ENCODE measurements around the gene CNTNAP4.

Gene CNTNAP4
- long read RNA-seq, donor 1 = 0 reads
- long read RNA-seq, donor 2 = 0 reads
- long read RNA-seq, donor 3 = 0 reads
- long read RNA-seq, donor 4, partial matches to known transcripts = 0 of 1 reads
- long read RNA-seq, donor 4, other reads (novel, unspliced or antisense) = 0 of 1 reads
- long read RNA-seq, donor 5 = 0 reads
- long read RNA-seq, donor 6 = 0 reads
- long read RNA-seq, donor 7 = 0 reads
- long read RNA-seq, donor 8 = 0 reads

DNA sequence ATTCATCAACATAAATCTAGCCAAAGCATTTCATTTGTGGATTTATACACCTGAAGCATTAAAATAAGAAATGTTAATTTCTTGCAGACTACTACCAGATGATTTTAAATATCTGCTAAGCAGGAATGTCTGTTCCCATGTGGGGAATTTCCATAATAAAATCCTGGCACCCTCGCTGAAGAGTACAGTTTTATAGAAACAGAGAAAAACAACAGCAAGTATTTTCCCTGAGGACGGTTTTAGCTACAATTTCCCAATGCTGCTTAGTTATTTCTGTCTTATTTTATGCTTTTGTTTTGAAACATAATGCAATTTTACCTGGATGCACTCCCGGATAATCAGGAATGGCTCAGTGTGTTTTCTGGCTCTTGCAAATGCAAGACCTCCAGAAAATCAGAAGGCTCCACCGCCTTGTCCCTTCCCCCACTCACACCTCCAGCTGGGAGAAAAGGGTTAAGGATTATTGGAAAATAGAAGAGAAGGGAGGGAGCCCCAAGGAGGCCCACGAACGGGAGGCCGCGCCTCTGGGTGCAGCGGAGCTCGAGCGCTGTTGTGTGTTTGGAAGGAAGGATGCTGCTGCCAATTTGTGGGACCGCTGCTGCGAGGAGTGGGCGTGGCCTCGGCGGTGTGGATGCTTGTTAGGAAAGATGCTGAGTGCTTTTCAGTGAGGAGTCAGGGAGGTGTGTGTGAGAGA is at the start of gene CNTNAP4:
Gene CNTNAP4 (plus strand): TSS at position 657 of the 694 bp plus-strand sequence. CDS start 262 bp downstream, outside the sequence.
- peak; percentile 11 for DNase-seq

DNA sequence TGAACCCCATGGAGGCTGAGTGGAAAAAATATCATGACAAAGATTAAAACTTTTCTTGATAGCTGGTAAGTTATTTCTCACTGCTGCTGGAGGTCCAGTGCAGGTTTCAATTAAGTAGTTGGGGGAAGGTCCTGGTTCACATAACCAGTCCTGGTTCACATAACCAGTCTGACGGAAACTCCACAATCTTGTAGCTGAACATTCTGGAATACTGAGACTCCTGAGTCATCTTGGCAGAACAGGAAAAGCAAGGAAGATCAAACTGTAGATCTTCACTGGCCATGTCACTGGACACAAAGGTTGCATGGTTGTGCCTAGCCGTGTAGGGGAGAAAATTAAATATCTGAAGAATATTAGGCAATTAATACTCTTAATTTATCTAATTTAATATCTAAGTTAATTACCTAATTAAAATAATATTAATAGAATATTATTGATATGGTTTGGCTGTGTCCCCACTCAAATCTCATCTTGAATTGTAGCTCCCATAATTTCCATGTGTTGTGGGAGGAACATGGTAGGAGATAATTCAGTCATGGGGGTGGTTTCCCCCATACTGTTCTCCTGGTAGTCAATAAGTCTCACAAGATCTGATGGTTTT is 48.6 kb upstream of the CNTNAP4 start:
- DNase-seq = no peak

DNA sequence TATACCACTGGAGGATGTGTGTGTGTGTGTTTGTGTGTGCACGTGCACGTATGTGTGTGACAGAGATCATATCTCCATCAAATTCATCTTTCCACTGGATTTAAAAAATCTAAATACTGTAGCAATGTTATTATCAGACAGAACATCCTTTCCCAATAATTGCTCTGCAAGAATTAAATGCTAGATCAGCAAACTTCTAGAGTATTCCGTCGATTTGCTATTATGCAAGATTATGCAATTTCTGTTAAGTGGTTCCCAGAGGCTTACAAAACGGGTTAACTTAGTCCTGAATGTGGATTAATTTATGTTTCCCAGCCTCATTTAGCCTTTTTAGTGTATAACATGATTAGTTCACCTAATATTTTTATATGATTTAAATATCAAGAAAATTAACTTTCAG is 44.5 kb upstream of the CNTNAP4 start:
- no peak for DNase-seq

DNA sequence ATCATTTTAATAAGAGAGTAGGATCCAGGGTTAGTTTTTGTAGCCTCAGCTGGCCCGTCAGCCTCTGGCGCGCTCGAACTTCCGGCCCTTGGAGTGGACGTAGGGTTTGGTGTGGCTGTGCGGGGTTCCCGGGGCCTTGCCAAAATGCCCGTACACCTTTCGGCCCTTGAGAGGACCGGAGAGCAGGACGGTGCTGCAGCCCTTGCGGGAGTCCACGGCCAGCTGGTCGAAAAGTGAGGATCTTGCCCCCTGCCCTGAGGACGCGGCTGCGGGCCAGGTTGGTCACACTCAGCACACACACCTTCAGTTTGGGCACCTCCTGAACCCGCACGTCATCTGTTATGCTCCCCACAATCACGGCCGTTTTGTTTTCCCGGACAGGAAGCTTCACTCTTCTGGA is 42.2 kb upstream of the CNTNAP4 start:
- DNase-seq = no peak

DNA sequence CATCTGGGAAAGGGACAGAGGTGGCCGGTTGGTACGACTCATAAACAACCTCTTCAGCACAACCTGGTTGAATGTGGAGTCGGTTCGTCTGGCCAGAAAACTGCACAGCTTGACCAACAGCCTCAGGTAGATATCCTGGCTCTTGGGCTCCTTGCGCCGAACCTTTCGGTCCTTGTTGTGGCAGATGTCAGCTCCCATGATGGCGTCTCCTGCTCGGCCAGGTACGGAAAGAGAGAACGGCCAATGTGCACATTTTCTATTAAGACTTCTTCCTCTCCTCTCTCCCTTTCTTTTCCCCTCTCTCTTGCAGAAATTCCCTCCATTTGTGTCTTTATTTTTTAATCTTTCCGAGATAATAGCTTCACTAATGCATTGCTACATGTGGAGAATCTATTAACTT is 41.8 kb upstream of the CNTNAP4 start:
- DNase-seq = no peak

DNA sequence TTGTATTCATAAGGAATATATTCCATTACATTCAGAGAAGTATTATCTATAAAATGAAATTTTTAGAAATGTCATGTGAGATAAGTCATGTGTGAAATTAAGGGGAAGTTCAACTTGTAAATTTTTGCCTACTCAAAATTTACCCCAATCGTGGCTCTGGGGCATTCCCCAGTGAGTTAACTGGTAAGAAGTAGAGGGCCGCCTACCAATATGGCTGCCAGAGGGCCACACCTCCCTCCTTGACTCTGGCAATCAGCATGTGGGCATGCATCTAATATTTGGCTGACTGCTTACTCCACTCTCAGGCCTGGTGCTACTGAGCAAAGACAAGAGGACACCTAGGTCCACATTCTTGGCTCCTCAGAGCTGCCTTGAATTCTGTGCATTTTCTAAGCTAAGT is 39.7 kb upstream of the CNTNAP4 start:
- no peak for DNase-seq

DNA sequence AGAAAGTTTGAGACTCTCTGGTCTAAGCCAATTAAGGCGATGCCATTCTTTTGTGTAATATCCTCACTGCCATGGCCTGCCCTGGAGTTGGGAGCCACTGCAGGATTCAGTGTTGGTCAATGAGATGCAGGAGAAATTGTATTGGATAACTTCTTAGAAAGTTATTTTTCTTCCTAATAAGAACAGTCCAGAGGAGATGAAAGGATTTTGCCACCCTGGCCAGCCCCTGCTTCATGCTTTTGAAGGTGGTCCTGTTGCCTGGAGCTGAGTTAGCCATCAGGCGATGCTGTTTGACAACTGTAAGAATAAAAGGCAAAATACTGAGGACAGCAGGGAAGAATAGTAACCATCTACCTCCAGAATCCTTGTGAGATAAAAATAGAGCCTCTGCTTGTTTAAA is 35.4 kb upstream of the CNTNAP4 start:
- DNase-seq = no peak

DNA sequence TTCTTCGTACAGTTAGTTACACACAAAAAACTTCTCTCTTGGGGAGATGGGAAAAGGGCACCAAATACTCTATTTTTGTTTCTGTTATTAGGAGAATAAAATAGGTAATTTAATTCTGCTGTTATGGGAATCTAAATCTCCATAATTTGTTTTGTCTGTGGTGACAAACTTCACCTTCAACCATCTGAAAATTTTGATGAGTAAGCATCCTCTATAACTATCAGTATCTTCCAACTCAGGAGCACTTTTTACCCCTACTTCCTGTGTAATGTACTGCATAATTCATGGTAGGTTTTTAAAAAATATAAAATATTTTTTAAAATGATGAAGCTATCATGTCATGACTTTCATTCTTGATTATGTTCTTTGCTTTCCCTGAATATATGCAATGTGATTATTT is 33.6 kb upstream of the CNTNAP4 start:
- no peak for DNase-seq

DNA sequence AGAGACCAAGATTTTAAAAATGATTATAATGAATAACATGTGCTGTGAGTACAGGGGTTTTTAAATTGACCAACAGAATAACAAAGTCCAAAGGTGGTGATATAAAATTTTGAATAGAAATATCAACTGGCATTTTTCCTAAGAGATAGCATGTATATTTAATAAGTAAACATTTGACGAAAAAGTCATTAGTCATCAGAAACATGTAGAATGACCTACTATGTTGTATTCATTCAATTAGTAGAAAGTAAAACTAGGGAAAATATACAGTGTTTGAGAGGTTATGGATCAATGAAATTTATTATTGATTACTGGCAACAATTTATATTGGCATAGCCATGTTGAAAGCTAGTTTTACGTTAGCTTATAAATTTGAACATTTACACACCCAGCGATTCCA is 30.6 kb upstream of the CNTNAP4 start:
- no peak for DNase-seq

DNA sequence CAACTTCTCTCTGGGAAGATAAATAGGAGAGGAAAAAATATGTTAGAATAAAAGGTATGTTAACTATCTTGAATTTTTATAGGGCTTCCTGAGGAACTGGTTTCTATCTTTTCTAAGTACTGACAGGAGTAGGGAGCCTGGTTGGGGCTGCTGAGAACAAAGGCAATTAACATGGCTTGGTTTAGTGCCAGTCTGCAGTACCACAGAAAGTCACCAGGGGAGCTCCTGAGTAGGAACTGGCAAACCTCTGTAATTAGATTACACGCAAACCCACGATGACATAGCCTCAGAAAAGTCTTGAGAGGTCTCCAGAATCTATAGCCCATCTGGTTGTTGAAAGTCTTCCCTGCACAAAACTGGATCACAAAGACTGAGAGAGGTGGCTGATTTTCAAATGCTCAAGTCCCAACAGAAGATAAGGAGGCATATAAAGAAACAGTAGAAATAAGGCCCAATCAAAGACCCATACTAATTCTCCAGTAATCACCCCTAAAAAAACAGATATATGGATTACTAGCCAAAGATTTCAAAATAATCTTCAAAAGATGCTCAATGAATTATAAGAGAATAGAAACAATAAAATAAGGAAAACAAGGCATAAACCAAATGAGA is 11.7 kb upstream of the CNTNAP4 start:
- no peak for DNase-seq

DNA sequence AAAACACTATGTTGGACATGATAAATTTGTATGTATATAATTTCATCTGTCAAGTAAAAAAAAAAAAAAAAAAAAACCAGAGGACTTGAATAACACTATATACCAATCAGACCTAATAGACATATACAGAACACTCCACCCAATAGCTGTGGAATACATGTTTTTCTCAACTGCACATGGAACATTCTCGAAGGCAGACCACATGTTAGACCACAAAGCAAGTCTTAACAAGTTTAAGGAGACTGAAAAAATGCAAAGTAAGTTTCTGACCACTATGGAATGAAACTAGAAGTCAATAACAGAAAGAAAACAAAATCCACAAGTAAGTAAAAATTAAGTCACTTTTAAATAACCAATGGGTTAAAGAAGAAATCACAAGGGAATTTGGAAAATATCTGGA is 8.4 kb upstream of the CNTNAP4 start:
- DNase-seq = no peak

DNA sequence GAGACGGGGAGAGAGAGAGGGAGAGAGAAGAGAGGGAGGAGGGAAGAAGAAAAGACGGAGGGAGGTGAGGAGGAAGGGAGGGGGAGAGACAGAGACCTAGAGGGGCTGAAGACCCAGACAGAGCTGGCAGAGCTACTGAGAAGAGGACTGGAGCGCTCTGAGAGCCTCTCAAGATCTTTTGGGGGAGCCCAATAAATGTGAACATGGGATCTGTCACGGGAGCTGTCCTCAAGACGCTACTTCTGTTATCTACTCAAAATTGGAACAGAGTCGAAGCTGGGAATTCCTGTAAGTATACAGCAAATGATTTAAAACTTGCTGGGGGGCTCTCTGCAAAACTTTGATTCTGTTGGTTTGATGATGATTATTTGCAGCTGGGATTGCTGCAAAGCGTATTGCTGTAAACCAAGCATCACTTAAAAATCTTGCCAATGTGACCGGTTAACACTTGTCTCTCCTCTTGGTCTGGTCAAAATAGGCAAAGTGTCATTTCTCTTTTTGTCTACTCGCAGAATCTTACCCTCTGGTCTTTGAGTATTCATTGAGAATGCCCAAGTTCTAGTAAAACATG is 344 bp downstream of the CNTNAP4 start:
- no peak for DNase-seq

DNA sequence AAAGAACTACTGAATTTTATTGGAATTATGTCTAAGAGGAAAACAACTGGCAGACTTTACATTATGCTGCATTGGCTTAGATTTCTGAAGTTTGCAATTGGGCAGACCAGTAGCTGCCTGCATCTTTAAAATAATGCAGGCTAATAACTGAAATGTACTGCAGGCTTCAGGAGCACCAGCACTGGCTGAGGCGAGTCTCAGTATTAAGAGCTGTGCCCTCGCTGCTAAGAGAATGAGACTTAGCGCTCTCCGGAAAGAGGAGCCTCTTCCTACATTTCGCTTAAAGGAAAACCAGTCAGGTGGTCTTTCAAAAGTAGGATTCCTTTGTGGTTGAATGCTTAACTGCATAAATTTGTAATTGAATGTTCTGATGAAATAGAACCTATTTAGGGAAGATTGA is 885 bp downstream of the CNTNAP4 start:
- no peak for DNase-seq

DNA sequence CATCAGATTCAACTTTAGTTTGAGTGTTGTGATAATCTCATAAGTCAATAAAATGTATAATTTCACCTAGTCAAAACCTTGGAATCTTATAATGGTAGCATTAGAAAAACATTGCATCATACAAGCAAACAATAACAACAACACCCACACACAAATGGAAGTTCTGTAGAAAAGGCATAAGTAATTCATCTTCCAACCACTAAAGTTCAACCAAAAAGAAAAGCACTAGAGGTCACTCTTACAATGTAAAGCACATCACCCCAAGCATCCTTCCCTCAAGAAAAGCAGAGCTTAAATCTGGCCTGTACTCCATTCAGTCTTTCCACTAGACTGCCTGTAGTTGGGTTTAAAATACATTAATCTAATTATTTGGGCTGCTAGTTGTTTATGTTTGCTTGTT is 1.8 kb downstream of the CNTNAP4 start:
- no peak for DNase-seq

DNA sequence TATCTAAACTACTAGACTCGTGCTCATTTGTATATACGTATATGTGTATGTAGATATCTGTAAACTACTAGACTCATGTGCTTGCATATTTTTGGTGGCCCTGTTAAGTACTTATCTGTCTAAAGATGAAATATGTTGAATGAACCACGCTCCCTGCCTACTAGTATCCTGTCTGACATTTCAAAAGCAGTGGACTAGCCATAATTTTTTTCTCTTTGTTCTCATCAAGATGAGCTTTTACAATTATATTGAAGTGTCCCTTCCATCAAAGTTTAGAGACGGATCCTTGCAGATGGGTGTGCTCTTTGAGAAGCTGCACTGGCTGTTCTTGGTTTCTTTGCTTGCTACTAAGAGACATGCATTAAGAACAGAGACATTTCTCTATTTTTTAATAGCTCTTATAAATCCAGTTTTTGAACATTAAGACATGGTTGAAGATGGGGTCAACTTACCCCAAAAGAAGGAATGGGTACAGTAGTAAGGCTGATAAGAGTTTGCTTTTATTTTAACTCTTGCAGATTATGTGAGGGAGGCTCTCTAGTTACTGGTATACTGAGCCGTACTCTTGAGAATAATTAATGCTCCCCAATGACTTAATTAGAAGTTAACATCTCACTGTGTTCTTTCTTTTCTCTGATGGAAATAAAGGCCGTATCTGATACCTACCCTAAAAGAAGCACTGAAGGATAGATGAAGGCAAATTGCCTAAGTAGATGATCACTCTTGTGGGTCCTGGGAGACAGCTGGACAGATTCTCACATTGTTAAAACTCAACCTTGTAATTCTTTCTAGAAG is 3.4 kb downstream of the CNTNAP4 start:
- DNase-seq = no peak

DNA sequence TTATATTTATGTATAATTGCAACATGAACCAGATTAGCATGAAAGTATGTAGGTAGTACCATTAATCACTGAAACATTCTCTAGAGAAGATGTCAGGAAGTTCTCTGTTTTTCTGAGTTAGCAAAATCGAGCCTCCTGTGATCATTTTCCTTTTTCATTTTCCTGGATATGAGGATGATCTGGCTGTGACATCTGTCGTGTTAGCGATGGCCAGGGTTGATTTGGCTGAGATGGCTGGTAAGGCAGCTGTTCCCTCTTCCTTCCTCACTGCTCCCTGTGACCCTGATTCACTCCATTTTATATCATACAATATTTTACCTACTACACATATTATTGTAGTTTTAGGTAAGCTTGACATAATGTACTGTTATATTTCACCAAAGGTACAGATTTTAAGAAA is 10.3 kb downstream of the CNTNAP4 start:
- DNase-seq = no peak

DNA sequence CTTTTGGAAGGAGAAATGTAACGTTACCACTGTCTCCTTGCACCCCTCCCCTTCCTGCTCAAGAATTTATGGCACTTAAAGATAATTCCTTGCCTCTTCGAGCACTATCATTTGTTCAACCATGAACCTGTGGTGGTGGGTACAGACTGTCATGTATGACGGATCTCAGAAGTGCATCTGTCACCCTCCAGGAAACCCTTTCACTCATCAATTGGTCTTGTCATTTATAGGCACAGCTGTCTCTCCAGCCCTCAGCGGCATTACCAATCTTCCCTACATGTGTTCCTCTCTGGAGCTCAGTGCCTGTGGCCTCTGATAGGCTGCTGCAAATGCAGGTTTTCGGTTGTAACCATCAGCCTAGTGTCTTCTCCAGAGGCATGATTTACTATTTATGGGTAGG is 15.0 kb downstream of the CNTNAP4 start:
- no peak for DNase-seq

DNA sequence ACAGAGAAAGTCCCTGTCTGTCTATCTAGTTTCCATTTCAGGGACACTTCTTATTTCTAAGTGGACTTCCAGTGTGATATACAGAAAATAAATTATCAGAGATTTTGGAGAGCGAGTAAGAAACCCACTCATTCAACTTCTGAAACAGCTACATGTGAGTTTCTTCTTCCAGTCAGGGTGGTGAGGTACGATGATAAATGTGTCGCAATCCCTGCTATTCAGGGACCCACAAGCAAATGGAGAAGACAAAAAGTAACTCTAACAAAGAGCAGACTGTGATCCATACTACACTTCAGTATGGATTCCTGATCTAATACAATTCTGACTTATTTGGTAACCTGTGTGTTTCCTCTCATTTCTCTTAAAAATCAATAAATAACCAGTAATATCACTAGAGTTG is 16.8 kb downstream of the CNTNAP4 start:
- DNase-seq = no peak

DNA sequence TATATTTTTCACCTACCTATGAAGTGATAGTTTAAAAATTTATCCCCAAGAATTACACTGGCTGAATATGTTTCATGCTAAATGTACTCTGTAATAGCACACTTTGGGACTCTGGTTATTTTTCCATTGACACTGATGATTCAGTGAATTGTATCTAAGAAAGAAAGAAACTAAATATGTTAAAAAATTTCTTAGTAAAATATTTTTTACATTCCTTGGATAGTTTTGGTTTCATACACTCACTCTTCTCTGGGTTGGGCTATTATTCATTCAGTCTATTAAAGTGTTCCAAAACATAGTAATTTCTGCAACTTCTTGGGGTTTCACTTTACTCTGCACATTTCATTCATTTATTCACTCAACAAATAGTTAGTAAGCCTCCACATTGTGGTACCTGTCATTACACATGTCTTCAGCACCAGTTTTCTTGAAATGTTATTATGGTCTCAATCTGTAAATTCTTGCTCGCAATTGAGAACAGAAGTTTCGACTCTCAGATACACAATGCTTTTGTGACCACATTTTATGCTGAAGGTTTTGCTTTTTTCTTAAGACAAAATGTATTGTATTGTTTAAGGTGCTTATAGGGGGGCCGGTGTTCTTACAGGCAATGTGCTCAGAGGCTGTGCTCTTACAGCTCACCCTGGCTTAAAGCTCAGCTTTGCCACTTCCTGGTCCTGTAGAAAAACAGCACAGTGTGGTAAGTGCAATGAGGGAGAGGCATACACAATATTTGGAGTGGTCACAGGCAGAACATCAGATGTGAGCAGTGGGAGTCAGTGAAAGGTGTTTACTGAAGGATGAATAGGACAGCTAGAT is 17.4 kb downstream of the CNTNAP4 start:
- DNase-seq = no peak

DNA sequence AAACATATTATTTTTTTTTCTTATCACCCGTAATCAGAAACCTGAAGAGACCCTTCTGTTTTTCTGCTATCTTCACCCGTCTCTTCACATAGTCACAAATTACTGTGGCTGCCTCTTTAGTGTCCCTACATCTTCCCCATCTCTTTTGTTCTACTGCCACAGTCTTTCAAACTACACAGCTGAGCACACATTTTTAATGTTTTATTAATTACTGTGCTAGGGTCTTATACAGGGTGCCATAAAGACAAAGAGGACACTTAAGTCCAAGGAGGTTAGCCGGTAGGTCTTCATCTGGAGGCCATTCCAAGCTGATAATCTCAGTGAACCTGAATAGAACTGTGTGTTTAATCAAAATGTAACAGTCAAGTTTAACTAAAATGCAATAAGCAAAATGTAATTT is 20.7 kb downstream of the CNTNAP4 start:
- no peak for DNase-seq

DNA sequence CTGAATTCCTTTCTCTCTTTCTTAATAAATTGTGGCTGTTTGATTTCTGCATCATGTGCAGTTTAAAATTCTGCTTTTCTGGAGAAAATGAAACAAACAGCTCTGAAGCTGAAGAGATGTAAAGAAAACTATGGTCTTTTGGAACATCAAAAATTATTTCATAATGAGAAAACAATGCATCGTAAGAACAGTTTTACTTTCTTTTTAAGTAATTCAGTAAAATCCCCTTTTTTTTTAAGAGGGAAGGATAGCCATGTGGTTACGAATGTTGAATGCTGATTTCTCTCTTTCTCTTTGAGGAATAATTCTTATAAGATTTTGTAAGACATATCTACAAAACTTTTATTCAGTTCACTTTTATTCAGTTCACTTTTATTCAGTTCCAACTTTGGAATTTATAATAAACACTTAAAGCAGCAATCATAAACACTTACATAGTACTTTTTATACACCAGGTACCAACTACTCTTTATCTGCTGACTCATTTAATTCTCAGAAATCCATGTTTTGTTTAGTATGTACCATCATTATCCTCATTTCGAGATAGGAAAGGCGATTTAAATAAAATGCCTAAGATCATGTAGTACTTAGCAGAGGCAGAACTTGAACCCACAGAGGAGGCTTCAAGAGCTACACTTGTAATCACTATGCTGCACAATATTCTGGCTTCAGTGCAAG is 26.6 kb downstream of the CNTNAP4 start:
- no peak for DNase-seq
